ENCODE measurements around the gene TAF9. TPM values are rescaled to one million over a fixed set of nuclear protein-coding genes. Genes with fewer than 3 reads are reported as not detected.

The TAF9 gene
- total and polyA plus RNA-seq, 2 of the 13 experiments (the other 11 are each of a cell fraction or from before 2014, with no cell fraction given): 113 to 218 TPM

DNA sequence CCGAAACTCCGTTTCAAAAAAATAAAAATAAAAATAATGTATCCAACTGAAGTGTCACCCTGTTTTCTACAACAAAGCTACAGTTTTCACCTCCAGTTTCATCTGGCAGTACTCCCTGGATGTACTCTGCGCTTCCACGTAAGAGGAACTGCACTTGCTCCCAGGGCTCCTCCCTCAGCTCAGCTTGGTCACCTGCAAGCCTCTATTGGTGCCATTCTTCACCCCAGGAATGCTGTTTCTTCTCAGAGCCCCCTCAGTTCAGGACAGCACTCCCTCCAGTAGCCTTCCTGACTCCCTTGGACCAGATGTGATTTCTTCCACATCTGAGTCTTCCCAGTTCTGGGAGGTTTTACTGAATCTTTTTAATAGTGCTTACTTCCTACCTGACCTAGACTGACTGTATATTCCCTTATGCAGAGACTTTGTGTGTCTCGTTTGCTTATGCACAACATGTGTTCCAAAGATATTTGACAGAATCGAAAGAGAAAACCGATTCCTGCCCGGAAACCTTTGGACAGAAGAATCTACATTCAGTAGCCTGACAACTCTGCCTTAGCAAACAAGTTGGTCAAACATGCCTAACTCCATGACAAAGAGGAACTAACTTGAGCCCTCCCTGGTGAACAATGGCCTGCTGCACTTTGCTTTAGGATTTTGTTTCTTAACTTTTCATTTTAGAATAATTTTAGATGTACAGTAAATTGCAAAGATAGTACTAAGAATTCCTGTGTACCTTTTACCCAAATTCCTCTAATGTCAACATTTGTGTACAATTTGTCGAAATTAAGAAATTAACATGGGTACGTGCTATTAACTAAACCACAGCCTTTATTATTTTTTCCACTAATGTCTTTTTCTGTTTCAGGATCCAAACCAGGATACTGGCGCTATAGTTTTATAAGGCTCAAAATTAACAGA is 37.5 kb downstream of the TAF9 start (continued):
- TF ChIP-seq ZIK1 (CRISPR knock-in tag; IDR thresholded peaks at IDR 0.05; ENCODE audit: borderline replicate concordance, low read depth) (no peak), DRAP1 (CRISPR knock-in tag; IDR thresholded peaks at IDR 0.05) (no peak), MYC (CRISPR knock-in tag; IDR thresholded peaks at IDR 0.05; ENCODE audit: borderline replicate concordance) (no peak), ARID2 (CRISPR knock-in tag; IDR thresholded peaks at IDR 0.05; ENCODE audit: borderline replicate concordance) (no peak), ZBTB43 (CRISPR knock-in tag; conservative IDR thresholded peaks at IDR 0.05) (no peak), ZBTB7A (CRISPR knock-in tag; IDR thresholded peaks at IDR 0.05) (no peak), FLYWCH1 (CRISPR knock-in tag; IDR thresholded peaks at IDR 0.05) (no peak), PRDM15 (CRISPR knock-in tag; IDR thresholded peaks at IDR 0.05) (0 out of 2 replicates have a peak, but pooled peaks have one; percentile 12), AGO2 (optimal IDR thresholded peaks at IDR 0.05; ENCODE audit: low read depth, low read length) (no peak), EEA1 (CRISPR knock-in tag; IDR thresholded peaks at IDR 0.05; ENCODE audit: borderline replicate concordance) (no peak), ZSCAN9 (CRISPR knock-in tag; IDR thresholded peaks at IDR 0.05; ENCODE audit: borderline replicate concordance) (0 out of 2 replicates have a peak, but pooled peaks have one; percentile 13), ZBTB14 (CRISPR knock-in tag; IDR thresholded peaks at IDR 0.05) (no peak), KDM5B (CRISPR knock-in tag; IDR thresholded peaks at IDR 0.05; ENCODE audit: borderline replicate concordance) (no peak), SNAPC5 (CRISPR knock-in tag; IDR thresholded peaks at IDR 0.05; ENCODE audit: borderline replicate concordance) (no peak), SMARCC2 (IDR thresholded peaks at IDR 0.05) (no peak)
- TF ChIP-seq, protein P1, sequence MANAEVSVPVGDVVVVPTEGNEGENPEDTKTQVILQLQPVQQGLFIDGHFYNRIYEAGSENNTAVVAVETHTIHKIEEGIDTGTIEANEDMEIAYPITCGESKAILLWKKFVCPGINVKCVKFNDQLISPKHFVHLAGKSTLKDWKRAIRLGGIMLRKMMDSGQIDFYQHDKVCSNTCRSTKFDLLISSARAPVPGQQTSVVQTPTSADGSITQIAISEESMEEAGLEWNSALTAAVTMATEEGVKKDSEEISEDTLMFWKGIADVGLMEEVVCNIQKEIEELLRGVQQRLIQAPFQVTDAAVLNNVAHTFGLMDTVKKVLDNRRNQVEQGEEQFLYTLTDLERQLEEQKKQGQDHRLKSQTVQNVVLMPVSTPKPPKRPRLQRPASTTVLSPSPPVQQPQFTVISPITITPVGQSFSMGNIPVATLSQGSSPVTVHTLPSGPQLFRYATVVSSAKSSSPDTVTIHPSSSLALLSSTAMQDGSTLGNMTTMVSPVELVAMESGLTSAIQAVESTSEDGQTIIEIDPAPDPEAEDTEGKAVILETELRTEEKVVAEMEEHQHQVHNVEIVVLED (CRISPR knock-in tag; IDR thresholded peaks at IDR 0.05; ENCODE audit: borderline replicate concordance): no peak
- TF ChIP-seq, protein P2, sequence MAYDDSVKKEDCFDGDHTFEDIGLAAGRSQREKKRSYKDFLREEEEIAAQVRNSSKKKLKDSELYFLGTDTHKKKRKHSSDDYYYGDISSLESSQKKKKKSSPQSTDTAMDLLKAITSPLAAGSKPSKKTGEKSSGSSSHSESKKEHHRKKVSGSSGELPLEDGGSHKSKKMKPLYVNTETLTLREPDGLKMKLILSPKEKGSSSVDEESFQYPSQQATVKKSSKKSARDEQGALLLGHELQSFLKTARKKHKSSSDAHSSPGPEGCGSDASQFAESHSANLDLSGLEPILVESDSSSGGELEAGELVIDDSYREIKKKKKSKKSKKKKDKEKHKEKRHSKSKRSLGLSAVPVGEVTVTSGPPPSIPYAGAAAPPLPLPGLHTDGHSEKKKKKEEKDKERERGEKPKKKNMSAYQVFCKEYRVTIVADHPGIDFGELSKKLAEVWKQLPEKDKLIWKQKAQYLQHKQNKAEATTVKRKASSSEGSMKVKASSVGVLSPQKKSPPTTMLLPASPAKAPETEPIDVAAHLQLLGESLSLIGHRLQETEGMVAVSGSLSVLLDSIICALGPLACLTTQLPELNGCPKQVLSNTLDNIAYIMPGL (CRISPR knock-in tag; IDR thresholded peaks at IDR 0.05; ENCODE audit: borderline replicate concordance in 1 of 2, low read depth in 1 of 2): no peak
